ENCODE measurements around the gene GZMB.

Gene GZMB

GRCh38 chr14:24639270-24639669, 5.3 kb upstream of the GZMB start:
- no peak for TF ChIP-seq CTCF (conservative IDR thresholded peaks at IDR 0.05; ENCODE audit: low read depth, low read length)

GRCh38 chr14:24633353-24633752, 637 bp downstream of the GZMB start:
- no peak for TF ChIP-seq CTCF (conservative IDR thresholded peaks at IDR 0.05; ENCODE audit: low read depth, low read length)
- Histone ChIP-seq H3K4me2 (no peak overlapping the region), H3K4me1 (ENCODE audit: low read depth, poor library complexity, severe bottlenecking) (no peaks in the 10 kb centered on the region), H3K79me2 (ENCODE audit: insufficient read depth, low read depth) (no peaks in the 10 kb centered on the region), H3K27ac (no peak overlapping the region), H3K4me3 (IDR thresholded peaks at IDR 0.05; ENCODE audit: insufficient read depth, low read depth, low read length) (no peak overlapping the region), H4K20me1 (ENCODE audit: insufficient read depth) (no peaks in the 10 kb centered on the region), H3K9ac (no peak overlapping the region), H3K36me3 (ENCODE audit: insufficient read depth) (no peaks in the 10 kb centered on the region), H3K27me3 (ENCODE audit: insufficient read depth, low read depth) (no peaks in the 10 kb centered on the region), H2AFZ (ENCODE audit: low read depth) (no peak overlapping the region)

More at GRCh38 chr14:24639270-24639669, 5.3 kb upstream of the GZMB start:
- H3K4me3 ChIP-seq (IDR thresholded peaks at IDR 0.05; ENCODE audit: insufficient read depth, low read depth, low read length), result no peak overlapping the region
- no peaks in the 10 kb centered on the region for H3K79me2 ChIP-seq (ENCODE audit: insufficient read depth, low read depth)
- H2AFZ ChIP-seq (ENCODE audit: low read depth), result no peak overlapping the region
- H3K27ac ChIP-seq, result no peak overlapping the region
- H3K4me1 ChIP-seq (ENCODE audit: low read depth, poor library complexity, severe bottlenecking), result no peaks in the 10 kb centered on the region
- H3K27me3 ChIP-seq (ENCODE audit: insufficient read depth, low read depth), result no peaks in the 10 kb centered on the region
- H3K36me3 ChIP-seq (ENCODE audit: insufficient read depth), result no peaks in the 10 kb centered on the region
- no peak overlapping the region for H3K4me2 ChIP-seq
- no peaks in the 10 kb centered on the region for H4K20me1 ChIP-seq (ENCODE audit: insufficient read depth)
- no peak overlapping the region for H3K9ac ChIP-seq

GRCh38 chr14:24632761-24633160, 1.2 kb downstream of the GZMB start:
- no peak overlapping the region for H2AFZ ChIP-seq (ENCODE audit: low read depth)
- no peak overlapping the region for H3K27ac ChIP-seq

GRCh38 chr14:24632336-24632735, 1.7 kb downstream of the GZMB start:
- H3K27me3 ChIP-seq (ENCODE audit: insufficient read depth, low read depth), result no peaks in the 10 kb centered on the region
- H3K36me3 ChIP-seq (ENCODE audit: insufficient read depth), result no peaks in the 10 kb centered on the region
- no peak overlapping the region for H3K9ac ChIP-seq
- H3K4me3 ChIP-seq (IDR thresholded peaks at IDR 0.05; ENCODE audit: insufficient read depth, low read depth, low read length), result no peak overlapping the region
- H4K20me1 ChIP-seq (ENCODE audit: insufficient read depth), result no peaks in the 10 kb centered on the region
- no peak for TF ChIP-seq CTCF (conservative IDR thresholded peaks at IDR 0.05; ENCODE audit: low read depth, low read length)
- no peaks in the 10 kb centered on the region for H3K79me2 ChIP-seq (ENCODE audit: insufficient read depth, low read depth)
- no peak overlapping the region for H3K27ac ChIP-seq
- no peak overlapping the region for H3K4me2 ChIP-seq
- H2AFZ ChIP-seq (ENCODE audit: low read depth), result no peak overlapping the region
- H3K4me1 ChIP-seq (ENCODE audit: low read depth, poor library complexity, severe bottlenecking), result no peaks in the 10 kb centered on the region

More at GRCh38 chr14:24632761-24633160, 1.2 kb downstream of the GZMB start:
- Histone ChIP-seq H3K4me3 (IDR thresholded peaks at IDR 0.05; ENCODE audit: insufficient read depth, low read depth, low read length) (no peak overlapping the region), H3K4me2 (no peak overlapping the region), H3K27me3 (ENCODE audit: insufficient read depth, low read depth) (no peaks in the 10 kb centered on the region), H3K9ac (no peak overlapping the region), H3K79me2 (ENCODE audit: insufficient read depth, low read depth) (no peaks in the 10 kb centered on the region), H3K36me3 (ENCODE audit: insufficient read depth) (no peaks in the 10 kb centered on the region), H3K4me1 (ENCODE audit: low read depth, poor library complexity, severe bottlenecking) (no peaks in the 10 kb centered on the region), H4K20me1 (ENCODE audit: insufficient read depth) (no peaks in the 10 kb centered on the region)
- no peak for TF ChIP-seq CTCF (conservative IDR thresholded peaks at IDR 0.05; ENCODE audit: low read depth, low read length)

All from KMS-11 (cell line).